Transverse colon (tissue), 3 donors: ENCODE data around the gene RFPL2.

Experiments used
- EP300 ChIP-seq: sonication (generic); formaldehyde crosslinking; IDR thresholded peaks from one replicate; pipeline ENCODE4 v1.6.1; 2017; ENCODE audit warnings: antibody characterized with exemption, low read depth
- TF ChIP-seq, protein P1 (sequence below), 5 experiments: fragments of 200-600 bp in 3 of 5; fragments of 450-650 bp in 2 of 5; sonication (generic) in 3 of 5; IDR thresholded peaks; 1 replicate in 2 of 5; 2 replicates in 3 of 5; pipeline ENCODE4 v1.5.1; 2016 to 2017; ENCODE audit warnings: antibody characterized with exemption in 5 of 5, inconsistent platforms in 3 of 5, mild to moderate bottlenecking in 2 of 5, moderate library complexity in 1 of 5

DNA sequence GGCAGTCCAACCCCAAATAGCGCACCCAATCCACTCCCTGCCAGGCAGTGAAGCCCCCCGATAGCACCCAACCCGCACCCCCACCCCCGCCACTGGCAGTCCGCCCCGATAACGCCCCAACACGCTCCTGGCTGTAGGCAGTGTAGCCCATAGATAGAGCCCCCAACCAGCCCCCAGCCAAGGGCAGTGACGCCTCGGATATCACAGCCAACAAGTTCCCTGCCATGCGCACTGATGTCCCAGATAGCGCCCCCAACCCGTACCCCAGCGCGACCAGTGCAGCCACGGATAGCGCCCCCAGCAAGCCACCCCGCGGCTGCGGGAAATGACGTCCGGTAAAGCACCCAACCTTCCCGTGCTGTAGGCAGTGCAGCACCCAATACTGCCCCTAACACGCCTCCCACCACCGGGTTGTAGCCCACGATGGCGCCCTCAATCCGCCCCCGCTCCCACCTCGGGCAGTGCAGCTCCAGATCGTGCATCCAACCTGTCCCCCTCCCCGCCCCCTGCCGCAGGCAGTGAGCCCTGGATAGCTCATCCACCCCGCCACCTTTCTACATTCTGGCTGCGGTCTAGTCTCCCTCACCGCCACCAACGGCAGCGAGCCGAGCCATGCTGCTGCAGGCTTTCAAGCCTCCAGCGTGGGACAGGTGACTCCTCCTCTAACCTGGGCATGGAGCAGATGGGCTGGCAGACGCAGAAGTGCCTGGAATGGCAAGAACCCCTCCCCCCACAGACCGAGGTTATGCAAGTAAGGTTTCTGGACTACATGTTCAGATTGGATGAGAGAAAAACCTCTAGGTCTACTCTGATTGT lies 625 bp downstream of the RFPL2 start:
- TF ChIP-seq, protein P1, sequence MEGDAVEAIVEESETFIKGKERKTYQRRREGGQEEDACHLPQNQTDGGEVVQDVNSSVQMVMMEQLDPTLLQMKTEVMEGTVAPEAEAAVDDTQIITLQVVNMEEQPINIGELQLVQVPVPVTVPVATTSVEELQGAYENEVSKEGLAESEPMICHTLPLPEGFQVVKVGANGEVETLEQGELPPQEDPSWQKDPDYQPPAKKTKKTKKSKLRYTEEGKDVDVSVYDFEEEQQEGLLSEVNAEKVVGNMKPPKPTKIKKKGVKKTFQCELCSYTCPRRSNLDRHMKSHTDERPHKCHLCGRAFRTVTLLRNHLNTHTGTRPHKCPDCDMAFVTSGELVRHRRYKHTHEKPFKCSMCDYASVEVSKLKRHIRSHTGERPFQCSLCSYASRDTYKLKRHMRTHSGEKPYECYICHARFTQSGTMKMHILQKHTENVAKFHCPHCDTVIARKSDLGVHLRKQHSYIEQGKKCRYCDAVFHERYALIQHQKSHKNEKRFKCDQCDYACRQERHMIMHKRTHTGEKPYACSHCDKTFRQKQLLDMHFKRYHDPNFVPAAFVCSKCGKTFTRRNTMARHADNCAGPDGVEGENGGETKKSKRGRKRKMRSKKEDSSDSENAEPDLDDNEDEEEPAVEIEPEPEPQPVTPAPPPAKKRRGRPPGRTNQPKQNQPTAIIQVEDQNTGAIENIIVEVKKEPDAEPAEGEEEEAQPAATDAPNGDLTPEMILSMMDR (IDR thresholded peaks at IDR 0.05): no peak
- TF ChIP-seq EP300: no peak
